GM21737 (cell line): ENCODE measurements around the gene ZNF317.

Experiments used
- ATAC-seq: cut with Tn5 transposase; IDR thresholded peaks from one replicate; pipeline ENCODE4 v1.9.1; 2021; ENCODE audit warnings: mild to moderate bottlenecking, moderate library complexity; ENCODE audit not compliant: unreplicated experiment

The ZNF317 gene

GRCh38 chr19:9140159-9140874 lies at the start of gene ZNF317:
Gene ZNF317 (plus strand): TSS chr19:9140397. CDS start chr19:9156017, 15,620 bp downstream.
- ATAC-seq: peak; percentile 88

GRCh38 chr19:9107375-9107774 lies 32.8 kb upstream of the ZNF317 start, which contains the start of gene OR7G2:
Gene OR7G2 (minus strand): TSS chr19:9107475. CDS start chr19:9103243, 4,232 bp downstream.
- no peak for ATAC-seq

- ATAC-seq: no peak
Observed at GRCh38 chr19:9109959-9110358, 30.2 kb upstream of the ZNF317 start.

DNA sequence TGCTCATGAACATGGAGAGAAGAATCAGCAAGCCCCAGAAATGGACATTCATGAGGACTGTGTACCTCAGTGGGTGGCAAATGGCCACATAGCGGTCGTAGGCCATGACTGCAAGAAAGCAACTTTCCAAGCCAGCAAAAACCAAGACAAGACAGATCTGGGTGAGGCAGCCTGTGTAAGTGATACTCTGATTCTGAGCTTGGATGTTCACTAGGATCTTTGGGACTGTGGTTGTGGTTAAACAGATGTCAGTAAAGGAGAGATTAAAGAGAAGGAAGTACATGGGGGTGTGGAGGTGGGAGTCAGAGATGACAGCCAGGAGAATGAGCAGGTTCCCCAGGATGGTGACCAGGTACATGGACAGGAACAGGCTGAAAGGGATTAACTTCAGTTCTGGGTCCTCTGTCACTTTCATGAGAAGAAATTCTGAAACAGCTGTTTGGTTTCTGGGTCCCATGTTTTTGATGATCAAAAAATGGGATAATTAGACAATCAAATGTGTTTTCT lies 24.8 kb upstream of the ZNF317 start, which contains the start of gene OR7G1:
TSS of gene OR7G1 (minus strand) at position 457 of the 507 bp plus-strand sequence. CDS start at position 457, 0 bp downstream.
- ATAC-seq: no peak

DNA sequence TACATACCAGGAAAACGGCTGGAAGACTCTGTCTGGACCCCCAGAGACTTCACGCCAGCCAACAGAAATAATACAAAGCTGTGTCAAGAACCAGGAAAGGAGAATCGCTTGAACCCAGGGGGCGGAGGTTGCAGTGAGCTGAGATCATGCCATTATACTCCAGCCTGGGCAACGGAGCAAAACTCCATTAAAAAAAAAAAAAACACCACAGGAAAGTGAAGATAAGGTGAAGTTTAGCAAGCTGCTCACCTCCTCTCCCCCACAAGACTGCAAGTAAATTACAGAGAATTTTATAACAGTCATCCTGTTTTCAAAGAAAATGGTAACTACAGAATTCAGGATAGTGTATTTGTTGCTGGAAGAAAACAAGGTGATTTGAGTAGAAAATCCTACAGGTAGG lies 23.6 kb upstream of the ZNF317 start:
- ATAC-seq: no peak

- ATAC-seq: no peak
Observed at GRCh38 chr19:9126900-9127405, 13.2 kb upstream of the ZNF317 start, which contains the start of gene OR7G3. Gene OR7G3 (minus strand): TSS chr19:9126950. CDS start chr19:9126950, 0 bp downstream.

GRCh38 chr19:9128171-9128570 lies 12.0 kb upstream of the ZNF317 start:
- no peak for ATAC-seq

DNA sequence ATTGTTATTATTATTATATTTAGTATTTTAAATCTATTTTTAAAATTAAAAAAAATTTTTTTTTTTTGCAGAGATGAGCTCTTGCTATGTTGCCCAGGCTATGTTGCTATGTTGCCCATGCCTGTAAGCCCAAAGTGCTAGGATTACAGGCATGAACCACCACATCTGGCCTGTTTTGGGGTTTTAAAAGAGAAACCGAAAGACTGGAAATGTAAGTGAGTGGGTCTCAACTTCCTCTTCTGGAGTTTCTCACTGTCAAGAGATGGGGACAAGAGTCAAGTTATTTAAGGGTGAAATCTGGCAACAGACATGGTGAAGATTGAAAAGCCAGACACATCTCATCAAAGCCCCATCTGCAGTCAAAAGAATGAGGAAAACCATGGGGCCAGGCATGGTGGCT lies 9.2 kb upstream of the ZNF317 start:
- ATAC-seq: no peak

DNA sequence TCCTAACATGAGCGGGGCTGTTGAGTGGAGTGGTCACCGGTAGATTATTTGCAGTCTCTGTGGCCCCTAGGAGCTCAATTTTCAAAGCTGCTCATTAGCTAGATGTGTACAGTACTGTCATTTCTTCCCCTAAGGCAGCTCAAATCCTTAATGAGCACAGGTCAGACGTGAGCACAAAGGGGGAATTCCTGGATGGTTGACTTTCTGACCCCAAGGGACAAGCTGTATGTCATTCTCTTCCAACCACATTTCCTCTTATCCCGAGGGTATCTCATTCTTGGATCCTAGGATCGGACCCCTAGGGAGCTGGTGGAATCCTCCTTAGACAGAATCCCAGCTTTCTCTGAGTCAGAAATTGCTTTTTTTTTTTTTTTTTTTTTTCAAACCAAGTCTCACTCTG lies 7.8 kb upstream of the ZNF317 start:
- ATAC-seq: no peak

- ATAC-seq: no peak
Observed at GRCh38 chr19:9139609-9140158, 513 bp upstream of the ZNF317 start.

DNA sequence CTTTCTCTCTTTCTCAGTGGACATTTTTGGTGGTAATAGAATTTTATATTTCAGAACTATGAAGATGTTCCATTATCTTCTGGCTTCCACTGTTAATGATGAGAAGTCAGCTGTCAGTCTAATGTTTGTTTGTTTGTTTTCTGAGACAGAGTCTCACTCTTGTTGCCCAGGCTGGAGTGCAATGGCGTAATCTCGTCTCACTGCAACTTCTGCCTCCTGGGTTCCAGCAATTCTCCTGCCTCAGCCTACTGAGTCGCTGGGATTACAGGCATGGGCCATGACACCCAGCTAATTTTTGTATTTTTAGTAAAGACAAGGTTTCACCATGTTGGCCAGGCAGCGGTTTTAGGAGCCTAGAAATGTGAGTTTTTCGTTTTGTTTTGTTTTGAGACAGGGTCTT lies 4.7 kb downstream of the ZNF317 start:
- no peak for ATAC-seq

DNA sequence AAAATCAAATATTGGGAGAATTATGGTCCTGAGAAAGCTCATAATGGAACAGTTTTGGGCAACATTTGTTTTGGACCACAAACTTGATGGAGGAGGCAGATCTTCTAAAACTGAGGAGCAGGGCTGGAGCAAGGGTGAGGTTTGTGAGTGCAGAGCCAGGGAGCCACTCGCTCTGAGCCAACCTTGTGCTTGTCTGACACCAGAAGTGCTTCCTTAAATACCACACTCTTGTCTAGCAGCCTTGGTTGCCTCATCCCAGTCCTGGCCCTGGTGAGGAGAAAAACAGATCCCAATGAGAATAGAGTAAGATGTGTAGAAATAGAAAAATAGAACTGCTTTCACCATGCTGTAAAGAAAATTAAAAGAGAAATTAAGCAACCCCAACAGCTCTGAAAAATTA lies 6.7 kb downstream of the ZNF317 start:
- no peak for ATAC-seq

- ATAC-seq: no peak
Observed at GRCh38 chr19:9148697-9149096, 8.5 kb downstream of the ZNF317 start.

- ATAC-seq: no peak
Observed at GRCh38 chr19:9149997-9150396, 9.8 kb downstream of the ZNF317 start.

- ATAC-seq: no peak
Observed at GRCh38 chr19:9150650-9151049, 10.5 kb downstream of the ZNF317 start.

- no peak for ATAC-seq
Observed at GRCh38 chr19:9151367-9151766, 11.2 kb downstream of the ZNF317 start.

DNA sequence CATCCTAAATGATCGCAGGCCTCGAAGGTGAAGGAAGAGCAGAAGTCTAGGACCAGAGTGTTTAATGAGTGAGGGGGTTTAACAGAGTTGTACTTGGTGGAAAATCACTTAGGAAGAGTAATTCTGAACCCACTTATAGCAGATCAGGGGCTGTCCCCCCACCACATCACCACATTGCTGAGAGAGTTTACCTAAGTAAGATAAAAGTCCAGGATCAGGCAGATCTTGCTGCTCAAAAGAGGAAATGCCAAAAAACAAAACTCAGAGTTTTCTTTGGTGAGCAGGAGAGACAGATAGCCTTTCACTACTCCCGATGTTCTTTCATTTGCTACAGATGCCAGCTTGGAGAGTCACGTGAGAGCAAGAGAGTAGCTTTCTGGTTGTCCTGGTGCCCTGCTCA lies 15.4 kb downstream of the ZNF317 start:
- no peak for ATAC-seq

GRCh38 chr19:9156304-9156703 lies 16.1 kb downstream of the ZNF317 start:
- no peak for ATAC-seq

DNA sequence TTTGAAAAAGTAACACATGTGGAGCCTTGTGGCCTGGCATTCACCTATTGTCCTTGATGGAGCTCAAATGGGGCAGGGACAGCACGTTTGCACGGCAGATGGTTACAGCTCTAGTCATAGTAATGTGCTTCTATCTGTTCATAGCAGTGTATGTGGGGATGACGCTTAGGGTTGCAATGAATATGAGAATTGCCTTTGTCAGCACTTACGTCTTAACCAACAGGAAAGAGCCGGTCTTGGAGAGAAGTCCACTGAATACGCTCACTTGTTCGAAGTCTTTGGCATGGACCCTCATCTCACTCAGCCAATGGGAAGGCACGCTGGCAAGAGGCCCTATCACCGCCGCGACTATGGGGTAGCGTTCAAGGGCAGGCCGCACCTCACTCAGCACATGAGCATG lies 19.7 kb downstream of the ZNF317 start:
- ATAC-seq: no peak

- no peak for ATAC-seq
Observed at GRCh38 chr19:9161427-9161826, 21.2 kb downstream of the ZNF317 start.

DNA sequence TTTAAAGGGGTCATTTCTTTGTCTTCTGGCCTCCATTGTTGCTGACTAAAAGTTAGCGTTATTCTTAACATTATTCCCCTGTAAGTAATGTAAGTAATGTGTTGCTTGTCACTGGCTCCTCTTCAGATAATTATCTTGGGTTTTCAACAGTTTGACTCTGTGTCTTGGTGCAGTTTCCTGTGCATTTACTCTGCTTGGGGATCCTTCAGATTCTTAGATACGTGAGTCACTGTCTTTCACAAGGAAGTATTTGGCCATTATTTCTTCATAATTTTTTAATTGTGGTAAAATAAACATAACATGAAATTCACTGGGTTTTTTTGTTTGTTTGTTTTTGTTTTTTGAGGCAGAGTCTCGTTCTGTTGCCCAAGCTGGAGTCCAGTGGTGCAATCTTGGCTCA lies 25.1 kb downstream of the ZNF317 start:
- no peak for ATAC-seq

DNA sequence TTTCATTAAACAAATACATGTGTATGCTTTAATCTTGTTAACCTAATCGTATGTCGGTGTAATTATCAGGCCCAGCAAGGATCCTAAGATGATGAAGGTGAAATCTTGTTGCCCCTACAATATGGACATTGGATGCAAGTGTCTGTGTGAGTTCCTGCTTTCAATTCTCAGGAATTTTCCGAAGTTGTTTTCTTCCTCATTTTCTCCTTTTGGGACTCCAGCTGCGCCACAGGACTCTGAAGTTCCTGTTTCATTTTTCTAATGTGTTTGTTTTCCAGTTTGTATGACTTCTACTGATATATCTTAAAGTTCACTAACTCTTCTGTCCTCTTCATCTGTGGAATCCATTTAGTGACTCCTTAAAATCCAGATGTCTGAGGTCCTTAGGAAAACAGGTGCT lies 26.6 kb downstream of the ZNF317 start:
- no peak for ATAC-seq
